IMR-90 (cell line): Measurements from ENCODE around the gene CYP3A4.

Experiments used
- BHLHE40 ChIP-seq: fragments of 150-350 bp; IDR thresholded peaks from 2 replicates; pipeline ENCODE4 v1.6.1; 2016; ENCODE audit warnings: mild to moderate bottlenecking, low read depth, low read length
- POLR2A ChIP-seq: IDR thresholded peaks from 2 replicates; pipeline ENCODE4 v1.6.1; 2012; ENCODE audit warnings: mild to moderate bottlenecking, low read depth, low read length
- RAD21 ChIP-seq: IDR thresholded peaks from 2 replicates; pipeline ENCODE4 v1.6.1; 2012; ENCODE audit warnings: low read length, improper control_type of control experiment
- SMC3 ChIP-seq: fragments of 150-350 bp; IDR thresholded peaks from 2 replicates; pipeline ENCODE4 v1.6.1; 2016; ENCODE audit warnings: low read depth, mild to moderate bottlenecking, antibody characterized with exemption, low read length, moderate library complexity
- TF ChIP-seq, protein P1 (sequence below): conservative IDR thresholded peaks from 2 replicates; pipeline ENCODE4 v1.5.1; 2012; ENCODE audit warnings: mild to moderate bottlenecking, low read depth, low read length, improper control_type of control experiment
- TF ChIP-seq, protein P2 (sequence below): fragments of 150-350 bp; IDR thresholded peaks from 2 replicates; pipeline ENCODE4 v1.6.1; 2017; ENCODE audit warnings: mild to moderate bottlenecking, antibody characterized with exemption, low read length, low read depth

DNA sequence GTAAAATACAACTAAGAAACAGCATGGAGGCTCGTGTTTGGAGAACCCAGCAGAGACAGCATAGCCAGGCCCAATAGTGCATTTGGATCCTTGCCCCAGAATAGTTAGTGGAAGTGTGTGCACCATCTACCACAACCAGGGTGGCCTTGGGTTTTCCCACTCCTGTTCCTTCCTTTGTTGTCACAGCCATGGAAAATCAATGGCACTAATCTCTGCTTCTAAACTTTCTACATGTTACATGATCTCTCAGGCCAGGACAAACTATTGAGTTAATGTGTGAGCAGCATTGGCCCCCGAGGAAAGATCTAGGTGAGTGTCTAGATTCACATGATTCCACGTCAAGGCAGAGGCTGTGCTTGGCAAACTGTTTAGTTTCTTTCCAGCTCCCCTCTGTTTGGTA, 51.0 kb downstream of the CYP3A4 start:
- no peak for TF ChIP-seq POLR2A
- no peak for TF ChIP-seq SMC3
- TF ChIP-seq, protein P1, sequence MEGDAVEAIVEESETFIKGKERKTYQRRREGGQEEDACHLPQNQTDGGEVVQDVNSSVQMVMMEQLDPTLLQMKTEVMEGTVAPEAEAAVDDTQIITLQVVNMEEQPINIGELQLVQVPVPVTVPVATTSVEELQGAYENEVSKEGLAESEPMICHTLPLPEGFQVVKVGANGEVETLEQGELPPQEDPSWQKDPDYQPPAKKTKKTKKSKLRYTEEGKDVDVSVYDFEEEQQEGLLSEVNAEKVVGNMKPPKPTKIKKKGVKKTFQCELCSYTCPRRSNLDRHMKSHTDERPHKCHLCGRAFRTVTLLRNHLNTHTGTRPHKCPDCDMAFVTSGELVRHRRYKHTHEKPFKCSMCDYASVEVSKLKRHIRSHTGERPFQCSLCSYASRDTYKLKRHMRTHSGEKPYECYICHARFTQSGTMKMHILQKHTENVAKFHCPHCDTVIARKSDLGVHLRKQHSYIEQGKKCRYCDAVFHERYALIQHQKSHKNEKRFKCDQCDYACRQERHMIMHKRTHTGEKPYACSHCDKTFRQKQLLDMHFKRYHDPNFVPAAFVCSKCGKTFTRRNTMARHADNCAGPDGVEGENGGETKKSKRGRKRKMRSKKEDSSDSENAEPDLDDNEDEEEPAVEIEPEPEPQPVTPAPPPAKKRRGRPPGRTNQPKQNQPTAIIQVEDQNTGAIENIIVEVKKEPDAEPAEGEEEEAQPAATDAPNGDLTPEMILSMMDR = no peak
- TF ChIP-seq RAD21 = no peak
- TF ChIP-seq BHLHE40 = no peak
- TF ChIP-seq, protein P2, sequence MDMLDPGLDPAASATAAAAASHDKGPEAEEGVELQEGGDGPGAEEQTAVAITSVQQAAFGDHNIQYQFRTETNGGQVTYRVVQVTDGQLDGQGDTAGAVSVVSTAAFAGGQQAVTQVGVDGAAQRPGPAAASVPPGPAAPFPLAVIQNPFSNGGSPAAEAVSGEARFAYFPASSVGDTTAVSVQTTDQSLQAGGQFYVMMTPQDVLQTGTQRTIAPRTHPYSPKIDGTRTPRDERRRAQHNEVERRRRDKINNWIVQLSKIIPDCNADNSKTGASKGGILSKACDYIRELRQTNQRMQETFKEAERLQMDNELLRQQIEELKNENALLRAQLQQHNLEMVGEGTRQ = no peak
